H9 (cell line): ENCODE data around the gene C1QTNF6. TPM values are rescaled to one million over a fixed set of nuclear protein-coding genes. Genes with fewer than 3 reads are reported as not detected.

Experiments used
- DNase-seq: peaks from one replicate; pipeline ENCODE4 v3.0.0-alpha.2; 2017
- H2AFZ ChIP-seq: one replicate; pipeline ENCODE4 v1.6.1; 2013; ENCODE audit warnings: mild to moderate bottlenecking, low read length, control low read depth, moderate library complexity
- H2AK5ac ChIP-seq: 2 replicates; pipeline ENCODE4 v1.6.1; 2013; ENCODE audit warnings: low read length, control low read depth, mixed read lengths; ENCODE audit not compliant: insufficient read length
- H2BK120ac ChIP-seq: one replicate; pipeline ENCODE4 v1.6.1; 2013; ENCODE audit warnings: low read depth, mild to moderate bottlenecking, low read length, control low read depth, inconsistent platforms; ENCODE audit not compliant: poor library complexity, severe bottlenecking
- H2BK12ac ChIP-seq: 2 replicates; pipeline ENCODE4 v1.6.1; 2013; ENCODE audit warnings: low read length, control low read depth, mixed read lengths, low read depth; ENCODE audit not compliant: insufficient read length
- H2BK15ac ChIP-seq: 2 replicates; pipeline ENCODE4 v1.6.1; 2013; ENCODE audit warnings: low read depth, low read length, control low read depth
- H2BK20ac ChIP-seq: one replicate; pipeline ENCODE4 v1.6.1; 2013; ENCODE audit warnings: low read depth, mild to moderate bottlenecking, low read length, control low read depth, inconsistent platforms; ENCODE audit not compliant: poor library complexity, severe bottlenecking
- H2BK5ac ChIP-seq: 2 replicates; pipeline ENCODE4 v1.6.1; 2013; ENCODE audit warnings: low read length, control low read depth, mixed read lengths; ENCODE audit not compliant: insufficient read length
- H3K14ac ChIP-seq: 2 replicates; pipeline ENCODE4 v1.6.1; 2013; ENCODE audit warnings: low read length, control low read depth; ENCODE audit not compliant: insufficient read depth
- H3K18ac ChIP-seq: 2 replicates; pipeline ENCODE4 v1.6.1; 2013; ENCODE audit warnings: low read depth, mild to moderate bottlenecking, mixed read lengths, low read length, control low read depth; ENCODE audit not compliant: insufficient read length
- H3K23ac ChIP-seq: 2 replicates; pipeline ENCODE4 v1.6.1; 2013; ENCODE audit warnings: low read length, control low read depth, mixed read lengths, low read depth; ENCODE audit not compliant: insufficient read length
- H3K23me2 ChIP-seq: 2 replicates; pipeline ENCODE4 v1.6.1; 2013; ENCODE audit warnings: low read depth, mild to moderate bottlenecking, mixed read lengths, low read length, control low read depth; ENCODE audit not compliant: insufficient read length, poor library complexity, severe bottlenecking
- H3K27ac ChIP-seq: 2 replicates; pipeline ENCODE4 v1.5.1; 2013; ENCODE audit warnings: low read length, control low read depth, mixed read lengths, low read depth; ENCODE audit not compliant: insufficient read length
- H3K27me3 ChIP-seq: 2 replicates; pipeline ENCODE4 v1.6.1; 2013; ENCODE audit warnings: low read length, control low read depth, inconsistent platforms; ENCODE audit not compliant: insufficient read depth
- H3K4ac ChIP-seq: 2 replicates; pipeline ENCODE4 v1.6.1; 2013; ENCODE audit warnings: low read depth, mild to moderate bottlenecking, control low read depth, inconsistent platforms, low read length, moderate library complexity
- H3K4me1 ChIP-seq: 2 replicates; pipeline ENCODE4 v1.6.1; 2013; ENCODE audit warnings: low read length, control low read depth, inconsistent platforms; ENCODE audit not compliant: insufficient read depth
- H3K4me2 ChIP-seq: 2 replicates; pipeline ENCODE4 v1.6.1; 2013; ENCODE audit warnings: low read length, control low read depth, mixed read lengths; ENCODE audit not compliant: insufficient read length, insufficient read depth
- H3K56ac ChIP-seq: 2 replicates; pipeline ENCODE4 v1.6.1; 2013; ENCODE audit warnings: low read depth, mild to moderate bottlenecking, mixed read lengths, low read length, control low read depth; ENCODE audit not compliant: insufficient read length
- H3K79me1 ChIP-seq: 2 replicates; pipeline ENCODE4 v1.6.1; 2013; ENCODE audit warnings: low read depth, mild to moderate bottlenecking, moderate library complexity, low read length, control low read depth, inconsistent platforms; ENCODE audit not compliant: insufficient read depth, poor library complexity, severe bottlenecking
- H3K79me2 ChIP-seq: 2 replicates; pipeline ENCODE4 v1.6.1; 2013; ENCODE audit warnings: low read length, control low read depth, inconsistent platforms; ENCODE audit not compliant: insufficient read depth
- H3K9ac ChIP-seq: 2 replicates; pipeline ENCODE4 v1.6.1; 2013; ENCODE audit warnings: low read length, control low read depth, mixed read lengths; ENCODE audit not compliant: insufficient read length; ENCODE audit errors: extremely low read depth
- H3K9me3 ChIP-seq: one replicate; pipeline ENCODE4 v1.6.1; 2013; ENCODE audit warnings: low read depth, low read length, inconsistent platforms; ENCODE audit not compliant: control insufficient read depth
- H3T11ph ChIP-seq: one replicate; pipeline ENCODE4 v1.6.1; 2013; ENCODE audit warnings: mild to moderate bottlenecking, low read length, control low read depth, inconsistent platforms
- H4K20me1 ChIP-seq: one replicate; pipeline ENCODE4 v1.6.1; 2013; ENCODE audit not compliant: control insufficient read depth, insufficient read length, insufficient read depth
- H4K5ac ChIP-seq: 2 replicates; pipeline ENCODE4 v1.6.1; 2013; ENCODE audit warnings: low read depth, mild to moderate bottlenecking, mixed read lengths, low read length, control low read depth; ENCODE audit not compliant: insufficient read length
- H4K8ac ChIP-seq: replicated peaks from 2 replicates; pipeline ENCODE4 v1.6.1; 2013; ENCODE audit warnings: low read length, control low read depth, mixed read lengths, low read depth; ENCODE audit not compliant: insufficient read length
- H4K91ac ChIP-seq: 2 replicates; pipeline ENCODE4 v1.6.1; 2013; ENCODE audit warnings: low read depth, mild to moderate bottlenecking, moderate library complexity, mixed read lengths, low read length, control low read depth; ENCODE audit not compliant: insufficient read length
- H3K27ac Mint-ChIP-seq, 3 experiments: 2 replicates in 2 of 3; 3 replicates in 1 of 3; pipeline ENCODE4 v1.8.0; 2020 to 2021; ENCODE audit warnings: mixed read lengths in 3 of 3, mild to moderate bottlenecking in 1 of 3, moderate library complexity in 1 of 3
- H3K27me3 Mint-ChIP-seq: 2 replicates; pipeline ENCODE4 v1.8.0; 2021; ENCODE audit warnings: low read depth, mild to moderate bottlenecking, moderate library complexity, mixed read lengths
- H3K36me3 Mint-ChIP-seq, 3 experiments: 2 replicates in 2 of 3; 3 replicates in 1 of 3; pipeline ENCODE4 v1.8.0; 2020 to 2021; ENCODE audit warnings: low read depth in 3 of 3, mixed read lengths in 3 of 3; ENCODE audit not compliant: insufficient read depth in 1 of 3
- H3K4me1 Mint-ChIP-seq, 2 experiments: 2 replicates each; pipeline ENCODE4 v1.8.0; 2020; ENCODE audit warnings: mixed read lengths in 2 of 2
- H3K4me3 Mint-ChIP-seq, 2 experiments: 2 replicates in 1 of 2; 3 replicates in 1 of 2; pipeline ENCODE4 v1.8.0; 2020 to 2021; ENCODE audit warnings: mild to moderate bottlenecking in 2 of 2, mixed read lengths in 2 of 2, moderate library complexity in 1 of 2
- H3K9me3 Mint-ChIP-seq, 2 experiments: 2 replicates in 1 of 2; 3 replicates in 1 of 2; pipeline ENCODE4 v1.8.0; 2020; ENCODE audit warnings: mild to moderate bottlenecking in 2 of 2, mixed read lengths in 2 of 2, moderate library complexity in 1 of 2
- WGBS: extraction: QIAGEN DNeasy Blood & Tissue Kit; methylation state at CpG from one replicate; pipeline ENCODE4 v1.1.7; 2013; ENCODE audit warnings: missing lambda C conversion rate, low lambda C conversion rate, mixed read lengths; ENCODE audit not compliant: insufficient read length; ENCODE audit errors: extremely low coverage; 5-methylcytosine and 5-hydroxymethylcytosine counted together
- total RNA-seq: library from RNA; stranded (reverse); gene quantifications from 2 replicates; pipeline ENCODE4 v1.2.1, GENCODE V29; 2021
- TF ChIP-seq, protein P1 (sequence below): fragments of 200-600 bp; sonication (generic); conservative IDR thresholded peaks from 3 replicates; pipeline ENCODE4 v1.8.0; 2021; ENCODE audit warnings: antibody characterized with exemption, mild to moderate bottlenecking

C1QTNF6 gene
- total RNA-seq, 1 experiment from 2014 or later: 5.0 TPM

DNA sequence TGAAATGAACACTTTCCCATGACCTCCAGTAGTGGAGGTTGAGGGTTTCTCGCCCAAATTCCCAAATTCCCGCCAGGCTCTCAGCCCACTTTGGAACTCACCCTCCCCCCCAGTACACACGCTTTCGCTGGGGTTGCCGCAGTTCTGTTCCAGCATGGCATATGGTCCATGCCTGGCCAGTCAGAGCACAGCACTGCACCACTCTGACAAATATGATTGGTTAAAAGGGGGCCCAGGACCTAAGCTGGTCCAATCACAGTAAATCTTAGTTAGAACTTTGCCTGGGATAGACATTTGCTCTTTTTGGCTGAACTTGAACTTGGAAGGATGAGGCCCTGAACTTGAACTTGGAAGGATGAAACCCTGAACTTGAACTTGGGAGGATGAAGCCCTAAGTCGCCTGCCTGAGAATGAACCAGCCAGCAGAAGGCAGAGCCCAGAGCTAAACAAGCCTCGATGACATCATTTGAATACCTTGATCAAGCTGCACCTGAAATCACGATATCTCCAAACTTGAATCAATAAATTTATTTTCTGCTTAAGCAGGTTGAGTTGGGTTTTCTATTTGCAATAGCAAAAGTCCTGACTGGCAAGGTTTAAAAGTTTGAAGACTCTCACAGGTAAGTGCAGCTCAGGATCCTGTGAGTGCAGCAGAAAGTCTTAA, 36.8 kb upstream of the C1QTNF6 start:
- Mint-ChIP-seq H3K4me3 (no peak overlapping the region), H3K4me1 (peaks cover 8 to 13% of the 10 kb centered on the region in 2 experiments), H3K36me3 (no peaks in the 10 kb centered on the region; a peak in 1 of 7 replicates), H3K27ac (no peak overlapping the region; a peak in 1 of 7 replicates), H3K27me3 (peaks cover 30% of the 10 kb centered on the region), H3K9me3 (no peaks in the 10 kb centered on the region)
- H3K23me2 ChIP-seq: no peaks in the 10 kb centered on the region
- TF ChIP-seq, protein P1, sequence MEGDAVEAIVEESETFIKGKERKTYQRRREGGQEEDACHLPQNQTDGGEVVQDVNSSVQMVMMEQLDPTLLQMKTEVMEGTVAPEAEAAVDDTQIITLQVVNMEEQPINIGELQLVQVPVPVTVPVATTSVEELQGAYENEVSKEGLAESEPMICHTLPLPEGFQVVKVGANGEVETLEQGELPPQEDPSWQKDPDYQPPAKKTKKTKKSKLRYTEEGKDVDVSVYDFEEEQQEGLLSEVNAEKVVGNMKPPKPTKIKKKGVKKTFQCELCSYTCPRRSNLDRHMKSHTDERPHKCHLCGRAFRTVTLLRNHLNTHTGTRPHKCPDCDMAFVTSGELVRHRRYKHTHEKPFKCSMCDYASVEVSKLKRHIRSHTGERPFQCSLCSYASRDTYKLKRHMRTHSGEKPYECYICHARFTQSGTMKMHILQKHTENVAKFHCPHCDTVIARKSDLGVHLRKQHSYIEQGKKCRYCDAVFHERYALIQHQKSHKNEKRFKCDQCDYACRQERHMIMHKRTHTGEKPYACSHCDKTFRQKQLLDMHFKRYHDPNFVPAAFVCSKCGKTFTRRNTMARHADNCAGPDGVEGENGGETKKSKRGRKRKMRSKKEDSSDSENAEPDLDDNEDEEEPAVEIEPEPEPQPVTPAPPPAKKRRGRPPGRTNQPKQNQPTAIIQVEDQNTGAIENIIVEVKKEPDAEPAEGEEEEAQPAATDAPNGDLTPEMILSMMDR: no peak
- H3T11ph ChIP-seq: no peak overlapping the region
- H4K91ac ChIP-seq: no peak overlapping the region
- no peak overlapping the region for H2BK15ac ChIP-seq
- no peaks in the 10 kb centered on the region for H3K79me1 ChIP-seq
- no peaks in the 10 kb centered on the region for H3K4me1 ChIP-seq
- no peak overlapping the region for H3K23ac ChIP-seq
- H2BK5ac ChIP-seq: no peak overlapping the region
- H3K27ac ChIP-seq: no peak overlapping the region
- no peak for DNase-seq
- H3K4me2 ChIP-seq: no peak overlapping the region
- H4K8ac ChIP-seq: no peak overlapping the region
- H3K4ac ChIP-seq: no peak overlapping the region
- no peaks in the 10 kb centered on the region for H4K20me1 ChIP-seq
- H3K9me3 ChIP-seq: no peaks in the 10 kb centered on the region
- no peaks in the 10 kb centered on the region for H3K27me3 ChIP-seq
- H2BK20ac ChIP-seq: no peak overlapping the region
- no peak overlapping the region for H4K5ac ChIP-seq
- no peak overlapping the region; the same call in 1 of the 2 replicates for H3K14ac ChIP-seq
- no CpG with 5 or more reads among the region's 8 CpGs for WGBS
- H2AFZ ChIP-seq: no peak overlapping the region
- H2BK120ac ChIP-seq: no peak overlapping the region
- H3K18ac ChIP-seq: no peak overlapping the region
- no peaks in the 10 kb centered on the region for H3K79me2 ChIP-seq
- H2BK12ac ChIP-seq: no peak overlapping the region
- H3K56ac ChIP-seq: no peak overlapping the region
- no peak overlapping the region for H2AK5ac ChIP-seq
- H3K9ac ChIP-seq: no peak overlapping the region
